Suprapubic skin (tissue), 4 donors: ENCODE measurements around the gene MIPEP.
"Not testable (repeated sequence)": the region's sequence is repeated elsewhere in the genome, so short reads cannot be mapped to it uniquely, and the experiment has no call there.

Experiments used
- CTCF ChIP-seq, 2 donors: fragments of 200-600 bp in 1 of 2; fragments of 450-650 bp in 1 of 2; sonication (generic) in 1 of 2; IDR thresholded peaks; one replicate each; pipeline ENCODE4 v1.5.1; 2016 to 2019; ENCODE audit warnings: antibody characterized with exemption in 2 of 2, mild to moderate bottlenecking in 1 of 2, moderate library complexity in 1 of 2
- POLR2A ChIP-seq, 2 donors: fragments of 450-650 bp; IDR thresholded peaks; one replicate each; pipeline ENCODE4 v1.6.1; 2017; ENCODE audit warnings: antibody characterized with exemption in 2 of 2, mild to moderate bottlenecking in 2 of 2, moderate library complexity in 2 of 2
- POLR2AphosphoS5 ChIP-seq, 3 donors: sonication (generic); formaldehyde crosslinking; IDR thresholded peaks; one replicate each; pipeline ENCODE4 v1.6.1; 2017; ENCODE audit warnings: antibody characterized with exemption in 3 of 3

GRCh38 chr13:23894746-23895145, 5.5 kb upstream of the MIPEP start:
- not testable (repeated sequence) for TF ChIP-seq CTCF, POLR2A, POLR2AphosphoS5 (IDR thresholded peaks at IDR 0.05)
